NCI-H1417 (cell line): ENCODE data around the gene REM2.

Experiments used
- DNase-seq, 3 experiments: peaks; one replicate each; lab custom pipeline; 2025; lab: John Stamatoyannopoulos, UW

REM2 gene

GRCh38 chr14:22875003-22875747 is 7.8 kb upstream of the REM2 start:
- DNase-seq: no peak

- DNase-seq: no peak
These were observed 7.2 kb upstream of the REM2 start for GRCh38 chr14:22875748-22876319.

GRCh38 chr14:22877000-22877501 is 6.0 kb upstream of the REM2 start:
- DNase-seq: no peak

GRCh38 chr14:22878271-22879246 is 4.5 kb upstream of the REM2 start:
- no peak for DNase-seq

GRCh38 chr14:22882064-22882463 is 958 bp upstream of the REM2 start:
- no peak for DNase-seq

GRCh38 chr14:22882529-22883172 is 371 bp upstream of the REM2 start:
- peak; percentile 65 to 93 (median 78) for DNase-seq

GRCh38 chr14:22884076-22884737 is 1.2 kb downstream of the REM2 start:
- no peak for DNase-seq

GRCh38 chr14:22884738-22885523 is 1.9 kb downstream of the REM2 start:
- no peak for DNase-seq

GRCh38 chr14:22885975-22886374 is 3.0 kb downstream of the REM2 start:
- no peak for DNase-seq

GRCh38 chr14:22886500-22887259 is 3.7 kb downstream of the REM2 start:
- peak; percentile 85 to 95 (median 94) for DNase-seq

- DNase-seq: peak; percentile 90 to 99 (median 92)
These were observed 4.4 kb downstream of the REM2 start for GRCh38 chr14:22887260-22887989.

- DNase-seq: no peak
These were observed 5.0 kb downstream of the REM2 start for GRCh38 chr14:22887990-22888378.

- DNase-seq: no peak
These were observed 5.6 kb downstream of the REM2 start for GRCh38 chr14:22888662-22889061.

GRCh38 chr14:22890416-22890815 is 7.4 kb downstream of the REM2 start:
- no peak for DNase-seq

GRCh38 chr14:22892488-22892887 is 9.5 kb downstream of the REM2 start:
- no peak for DNase-seq

GRCh38 chr14:22893706-22894105 is 10.7 kb downstream of the REM2 start:
- no peak for DNase-seq

- DNase-seq: no peak
These were observed 12.4 kb downstream of the REM2 start for GRCh38 chr14:22895402-22895801.

- DNase-seq: no peak
These were observed 13.3 kb downstream of the REM2 start for GRCh38 chr14:22896356-22896755.

- DNase-seq: peak in 1 of 3 experiments; percentile 14
These were observed 13.7 kb downstream of the REM2 start for GRCh38 chr14:22896760-22897159.
